H9 (cell line): ENCODE results near the gene FAM120A. TPM values are rescaled to one million over a fixed set of nuclear protein-coding genes. Genes with fewer than 3 reads are reported as not detected.
A peak's percentile ranks its signal among the peaks of the same experiment; 100 is the strongest.

ENCODE experiments used
- DNase-seq: peaks from one replicate; pipeline ENCODE4 v3.0.0-alpha.2; 2017
- H2AFZ ChIP-seq: one replicate; pipeline ENCODE4 v1.6.1; 2013; ENCODE audit warnings: mild to moderate bottlenecking, low read length, control low read depth, moderate library complexity
- H2AK5ac ChIP-seq: 2 replicates; pipeline ENCODE4 v1.6.1; 2013; ENCODE audit warnings: low read length, control low read depth, mixed read lengths; ENCODE audit not compliant: insufficient read length
- H2BK120ac ChIP-seq: one replicate; pipeline ENCODE4 v1.6.1; 2013; ENCODE audit warnings: low read depth, mild to moderate bottlenecking, low read length, control low read depth, inconsistent platforms; ENCODE audit not compliant: poor library complexity, severe bottlenecking
- H2BK12ac ChIP-seq: 2 replicates; pipeline ENCODE4 v1.6.1; 2013; ENCODE audit warnings: low read length, control low read depth, mixed read lengths, low read depth; ENCODE audit not compliant: insufficient read length
- H2BK15ac ChIP-seq: 2 replicates; pipeline ENCODE4 v1.6.1; 2013; ENCODE audit warnings: low read depth, low read length, control low read depth
- H2BK20ac ChIP-seq: one replicate; pipeline ENCODE4 v1.6.1; 2013; ENCODE audit warnings: low read depth, mild to moderate bottlenecking, low read length, control low read depth, inconsistent platforms; ENCODE audit not compliant: poor library complexity, severe bottlenecking
- H2BK5ac ChIP-seq: 2 replicates; pipeline ENCODE4 v1.6.1; 2013; ENCODE audit warnings: low read length, control low read depth, mixed read lengths; ENCODE audit not compliant: insufficient read length
- H3K14ac ChIP-seq: 2 replicates; pipeline ENCODE4 v1.6.1; 2013; ENCODE audit warnings: low read length, control low read depth; ENCODE audit not compliant: insufficient read depth
- H3K18ac ChIP-seq: 2 replicates; pipeline ENCODE4 v1.6.1; 2013; ENCODE audit warnings: low read depth, mild to moderate bottlenecking, mixed read lengths, low read length, control low read depth; ENCODE audit not compliant: insufficient read length
- H3K23ac ChIP-seq: 2 replicates; pipeline ENCODE4 v1.6.1; 2013; ENCODE audit warnings: low read length, control low read depth, mixed read lengths, low read depth; ENCODE audit not compliant: insufficient read length
- H3K23me2 ChIP-seq: 2 replicates; pipeline ENCODE4 v1.6.1; 2013; ENCODE audit warnings: low read depth, mild to moderate bottlenecking, mixed read lengths, low read length, control low read depth; ENCODE audit not compliant: insufficient read length, poor library complexity, severe bottlenecking
- H3K27ac ChIP-seq: 2 replicates; pipeline ENCODE4 v1.5.1; 2013; ENCODE audit warnings: low read length, control low read depth, mixed read lengths, low read depth; ENCODE audit not compliant: insufficient read length
- H3K27me3 ChIP-seq: 2 replicates; pipeline ENCODE4 v1.6.1; 2013; ENCODE audit warnings: low read length, control low read depth, inconsistent platforms; ENCODE audit not compliant: insufficient read depth
- H3K4ac ChIP-seq: 2 replicates; pipeline ENCODE4 v1.6.1; 2013; ENCODE audit warnings: low read depth, mild to moderate bottlenecking, control low read depth, inconsistent platforms, low read length, moderate library complexity
- H3K4me1 ChIP-seq: 2 replicates; pipeline ENCODE4 v1.6.1; 2013; ENCODE audit warnings: low read length, control low read depth, inconsistent platforms; ENCODE audit not compliant: insufficient read depth
- H3K4me2 ChIP-seq: 2 replicates; pipeline ENCODE4 v1.6.1; 2013; ENCODE audit warnings: low read length, control low read depth, mixed read lengths; ENCODE audit not compliant: insufficient read length, insufficient read depth
- H3K56ac ChIP-seq: 2 replicates; pipeline ENCODE4 v1.6.1; 2013; ENCODE audit warnings: low read depth, mild to moderate bottlenecking, mixed read lengths, low read length, control low read depth; ENCODE audit not compliant: insufficient read length
- H3K79me1 ChIP-seq: 2 replicates; pipeline ENCODE4 v1.6.1; 2013; ENCODE audit warnings: low read depth, mild to moderate bottlenecking, moderate library complexity, low read length, control low read depth, inconsistent platforms; ENCODE audit not compliant: insufficient read depth, poor library complexity, severe bottlenecking
- H3K79me2 ChIP-seq: 2 replicates; pipeline ENCODE4 v1.6.1; 2013; ENCODE audit warnings: low read length, control low read depth, inconsistent platforms; ENCODE audit not compliant: insufficient read depth
- H3K9ac ChIP-seq: 2 replicates; pipeline ENCODE4 v1.6.1; 2013; ENCODE audit warnings: low read length, control low read depth, mixed read lengths; ENCODE audit not compliant: insufficient read length; ENCODE audit errors: extremely low read depth
- H3K9me3 ChIP-seq: one replicate; pipeline ENCODE4 v1.6.1; 2013; ENCODE audit warnings: low read depth, low read length, inconsistent platforms; ENCODE audit not compliant: control insufficient read depth
- H3T11ph ChIP-seq: one replicate; pipeline ENCODE4 v1.6.1; 2013; ENCODE audit warnings: mild to moderate bottlenecking, low read length, control low read depth, inconsistent platforms
- H4K20me1 ChIP-seq: one replicate; pipeline ENCODE4 v1.6.1; 2013; ENCODE audit not compliant: control insufficient read depth, insufficient read length, insufficient read depth
- H4K5ac ChIP-seq: 2 replicates; pipeline ENCODE4 v1.6.1; 2013; ENCODE audit warnings: low read depth, mild to moderate bottlenecking, mixed read lengths, low read length, control low read depth; ENCODE audit not compliant: insufficient read length
- H4K8ac ChIP-seq: replicated peaks from 2 replicates; pipeline ENCODE4 v1.6.1; 2013; ENCODE audit warnings: low read length, control low read depth, mixed read lengths, low read depth; ENCODE audit not compliant: insufficient read length
- H4K91ac ChIP-seq: 2 replicates; pipeline ENCODE4 v1.6.1; 2013; ENCODE audit warnings: low read depth, mild to moderate bottlenecking, moderate library complexity, mixed read lengths, low read length, control low read depth; ENCODE audit not compliant: insufficient read length
- H3K27ac Mint-ChIP-seq, 3 experiments: 2 replicates in 2 of 3; 3 replicates in 1 of 3; pipeline ENCODE4 v1.8.0; 2020 to 2021; ENCODE audit warnings: mixed read lengths in 3 of 3, mild to moderate bottlenecking in 1 of 3, moderate library complexity in 1 of 3
- H3K27me3 Mint-ChIP-seq: 2 replicates; pipeline ENCODE4 v1.8.0; 2021; ENCODE audit warnings: low read depth, mild to moderate bottlenecking, moderate library complexity, mixed read lengths
- H3K36me3 Mint-ChIP-seq, 3 experiments: 2 replicates in 2 of 3; 3 replicates in 1 of 3; pipeline ENCODE4 v1.8.0; 2020 to 2021; ENCODE audit warnings: low read depth in 3 of 3, mixed read lengths in 3 of 3; ENCODE audit not compliant: insufficient read depth in 1 of 3
- H3K4me1 Mint-ChIP-seq, 2 experiments: 2 replicates each; pipeline ENCODE4 v1.8.0; 2020; ENCODE audit warnings: mixed read lengths in 2 of 2
- H3K4me3 Mint-ChIP-seq, 2 experiments: 2 replicates in 1 of 2; 3 replicates in 1 of 2; pipeline ENCODE4 v1.8.0; 2020 to 2021; ENCODE audit warnings: mild to moderate bottlenecking in 2 of 2, mixed read lengths in 2 of 2, moderate library complexity in 1 of 2
- H3K9me3 Mint-ChIP-seq, 2 experiments: 2 replicates in 1 of 2; 3 replicates in 1 of 2; pipeline ENCODE4 v1.8.0; 2020; ENCODE audit warnings: mild to moderate bottlenecking in 2 of 2, mixed read lengths in 2 of 2, moderate library complexity in 1 of 2
- CTCF ChIP-seq: fragments of 200-600 bp; sonication (generic); conservative IDR thresholded peaks from 3 replicates; pipeline ENCODE4 v1.8.0; 2021; ENCODE audit warnings: antibody characterized with exemption, mild to moderate bottlenecking
- WGBS: extraction: QIAGEN DNeasy Blood & Tissue Kit; methylation state at CpG from one replicate; pipeline ENCODE4 v1.1.7; 2013; ENCODE audit warnings: missing lambda C conversion rate, low lambda C conversion rate, mixed read lengths; ENCODE audit not compliant: insufficient read length; ENCODE audit errors: extremely low coverage; 5-methylcytosine and 5-hydroxymethylcytosine counted together
- total RNA-seq: library from RNA; stranded (reverse); gene quantifications from 2 replicates; pipeline ENCODE4 v1.2.1, GENCODE V29; 2021

Gene FAM120A
- total RNA-seq, 1 experiment from 2014 or later, result 57.7 TPM

- TF ChIP-seq CTCF, result peak; percentile 29; the same call in 2 of the 3 replicates
- no peak overlapping the region for H3K27ac Mint-ChIP-seq
- H2BK20ac ChIP-seq, result no peak overlapping the region
- no peak overlapping the region for H3K4me3 Mint-ChIP-seq
- no peak overlapping the region for H2BK15ac ChIP-seq
- H2AFZ ChIP-seq, result no peak overlapping the region
- H3K4me1 Mint-ChIP-seq, result peaks cover 5 to 13% of the 10 kb centered on the region in 2 experiments; a peak in 3 of 4 replicates
- no peak overlapping the region for H4K8ac ChIP-seq
- no peak overlapping the region for H3K56ac ChIP-seq
- no peaks in the 10 kb centered on the region for H3K79me2 ChIP-seq
- H3K4me2 ChIP-seq, result no peak overlapping the region
- no peaks in the 10 kb centered on the region; the same call in 1 of the 2 replicates for H3K4me1 ChIP-seq
- H4K91ac ChIP-seq, result no peak overlapping the region
- H3K27ac ChIP-seq, result no peak overlapping the region
- no peaks in the 10 kb centered on the region for H3K79me1 ChIP-seq
- H3K9me3 Mint-ChIP-seq, result no peaks in the 10 kb centered on the region
- no peak overlapping the region for H2BK120ac ChIP-seq
- no peak overlapping the region for H3K9ac ChIP-seq
- H2AK5ac ChIP-seq, result no peak overlapping the region
- H3K27me3 Mint-ChIP-seq, result no peaks in the 10 kb centered on the region
- no peaks in the 10 kb centered on the region for H3K27me3 ChIP-seq
- no peak overlapping the region for H4K5ac ChIP-seq
- no peak overlapping the region for H3K18ac ChIP-seq
- peaks cover 20 to 66% (median 25%) of the 10 kb centered on the region in 3 experiments; a peak in 6 of 7 replicates for H3K36me3 Mint-ChIP-seq
- H3K23ac ChIP-seq, result no peak overlapping the region
- WGBS, result no CpG with 5 or more reads among the region's 9 CpGs
- no peak overlapping the region for H3K4ac ChIP-seq
- no peaks in the 10 kb centered on the region for H4K20me1 ChIP-seq
- H3K23me2 ChIP-seq, result no peaks in the 10 kb centered on the region
- H2BK5ac ChIP-seq, result no peak overlapping the region
- no peak overlapping the region for H2BK12ac ChIP-seq
- DNase-seq, result no peak
- H3K9me3 ChIP-seq, result no peaks in the 10 kb centered on the region
- no peak overlapping the region for H3K14ac ChIP-seq
- H3T11ph ChIP-seq, result no peak overlapping the region
Observed at GRCh38 chr9:93536874-93537273, 85.4 kb downstream of the FAM120A start.
